ENCODE results near the gene ZNF438.
"Not testable (repeated sequence)": the region's sequence is repeated elsewhere in the genome, so short reads cannot be mapped to it uniquely, and the experiment has no call there.

ZNF438 gene

DNA sequence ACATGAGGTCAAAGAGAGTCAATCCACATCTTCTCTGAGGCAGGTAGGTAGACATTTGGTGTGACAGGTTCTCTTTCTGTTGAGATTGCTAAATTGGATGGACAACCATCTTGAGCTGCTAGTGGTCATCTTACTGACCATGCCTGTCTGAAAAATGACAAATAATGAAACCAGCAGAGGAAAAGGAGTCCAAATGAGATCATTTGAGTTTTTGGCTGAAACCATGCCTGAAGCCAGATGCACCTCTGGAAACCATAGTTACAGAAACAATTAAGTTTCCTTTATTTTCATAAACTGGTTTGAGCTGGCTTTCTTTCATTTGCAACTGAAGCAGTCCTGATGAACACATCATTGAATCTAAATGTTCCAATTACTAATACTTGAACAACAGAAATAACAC, 100.6 kb downstream of the ZNF438 start:
- DNase-seq = no peak

DNA sequence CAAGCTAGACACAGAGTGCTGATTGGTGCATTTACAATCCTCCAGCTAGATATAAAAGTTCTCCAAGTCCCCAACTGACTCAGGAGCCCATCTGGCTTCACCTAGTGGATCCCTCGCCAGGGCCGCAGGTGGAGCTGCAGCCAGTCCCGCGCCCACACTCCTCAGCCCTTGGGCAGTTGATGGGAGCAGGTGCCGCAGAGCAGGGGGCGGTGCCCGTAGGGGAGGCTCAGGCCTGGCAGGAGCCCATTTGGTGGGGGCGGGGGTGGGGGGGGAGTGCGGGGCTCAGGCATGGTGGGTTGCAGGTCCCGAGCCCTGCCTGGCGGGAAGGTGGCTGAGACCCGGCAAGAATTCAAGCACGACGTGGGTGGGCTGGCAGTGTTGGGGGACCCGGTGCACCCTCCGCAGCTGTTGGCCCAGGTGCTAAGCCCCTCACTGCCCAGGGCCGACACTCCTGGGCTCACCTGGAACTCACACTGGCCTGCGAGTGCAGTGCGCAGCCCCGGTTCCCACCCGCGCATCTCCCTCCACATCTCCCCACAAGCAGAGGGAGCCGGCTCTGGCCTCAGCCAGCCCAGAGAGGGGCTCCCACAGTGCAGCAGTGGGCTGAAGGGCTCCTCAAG, 101.7 kb downstream of the ZNF438 start:
- no peak for DNase-seq

DNA sequence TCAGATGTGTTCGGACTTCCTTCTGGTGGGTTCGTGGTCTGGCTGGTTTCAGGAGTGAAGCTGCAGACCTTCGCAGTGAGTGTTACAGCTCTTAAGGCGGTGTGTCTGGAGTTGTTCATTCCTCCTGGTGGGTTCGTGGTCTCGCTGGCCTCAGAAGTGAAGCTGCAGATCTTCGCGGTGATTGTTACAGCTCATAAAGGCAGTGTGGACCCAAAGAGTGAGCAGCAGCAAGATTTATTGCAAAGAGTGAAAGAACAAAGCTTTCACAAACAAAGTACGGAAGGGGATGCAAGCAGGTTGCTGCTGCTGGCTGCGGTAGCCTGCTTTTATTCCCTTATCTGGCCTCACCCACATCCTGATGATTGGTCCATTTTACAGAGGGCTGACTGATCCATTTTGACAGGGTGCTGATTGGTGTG, 102.3 kb downstream of the ZNF438 start:
- not testable (repeated sequence) for DNase-seq

DNA sequence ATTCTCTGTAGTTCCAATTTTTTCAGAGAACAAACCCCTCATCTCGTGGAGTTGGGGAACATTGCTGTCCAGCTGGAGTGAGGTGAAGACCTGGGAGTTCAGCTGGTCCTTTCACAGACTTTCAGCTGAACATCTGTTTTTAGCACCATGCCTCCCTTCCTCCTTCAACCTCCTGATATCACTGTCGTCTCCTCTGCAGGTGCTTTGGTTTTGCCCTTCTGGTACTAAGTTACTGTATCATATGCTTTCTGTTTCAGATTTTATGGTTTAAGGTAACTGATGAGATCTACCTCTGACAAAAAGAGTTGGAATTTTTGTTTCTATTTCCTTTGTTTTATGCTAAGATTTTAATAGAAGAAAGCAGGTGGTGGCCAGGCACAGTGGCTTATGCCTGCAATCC, 102.9 kb downstream of the ZNF438 start:
- no peak for DNase-seq

GRCh38 chr10:30918651-30919050, 113.0 kb downstream of the ZNF438 start:
- DNase-seq = no peak

DNA sequence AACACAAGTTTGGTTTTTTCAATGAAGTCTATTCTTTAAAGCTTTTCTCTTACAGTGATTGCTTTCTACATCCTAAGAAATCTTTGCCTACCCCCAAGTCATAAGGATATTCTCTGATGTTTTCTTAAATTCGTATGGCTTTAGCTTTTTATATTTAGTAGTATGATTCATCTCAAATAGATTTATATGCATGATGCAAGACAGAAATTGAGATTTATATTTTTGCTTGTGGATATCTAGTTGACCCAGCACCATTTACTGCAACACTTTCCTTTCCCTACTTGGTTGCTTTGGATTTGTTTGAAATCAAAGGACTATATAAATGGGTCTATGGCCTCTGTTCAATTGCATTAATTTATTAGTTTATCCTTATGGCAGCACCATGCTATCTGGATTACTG, 113.9 kb downstream of the ZNF438 start:
- no peak for DNase-seq

GRCh38 chr10:30917067-30917466, 114.6 kb downstream of the ZNF438 start:
- no peak for DNase-seq

GRCh38 chr10:30915146-30915545, 116.5 kb downstream of the ZNF438 start:
- DNase-seq = no peak

DNA sequence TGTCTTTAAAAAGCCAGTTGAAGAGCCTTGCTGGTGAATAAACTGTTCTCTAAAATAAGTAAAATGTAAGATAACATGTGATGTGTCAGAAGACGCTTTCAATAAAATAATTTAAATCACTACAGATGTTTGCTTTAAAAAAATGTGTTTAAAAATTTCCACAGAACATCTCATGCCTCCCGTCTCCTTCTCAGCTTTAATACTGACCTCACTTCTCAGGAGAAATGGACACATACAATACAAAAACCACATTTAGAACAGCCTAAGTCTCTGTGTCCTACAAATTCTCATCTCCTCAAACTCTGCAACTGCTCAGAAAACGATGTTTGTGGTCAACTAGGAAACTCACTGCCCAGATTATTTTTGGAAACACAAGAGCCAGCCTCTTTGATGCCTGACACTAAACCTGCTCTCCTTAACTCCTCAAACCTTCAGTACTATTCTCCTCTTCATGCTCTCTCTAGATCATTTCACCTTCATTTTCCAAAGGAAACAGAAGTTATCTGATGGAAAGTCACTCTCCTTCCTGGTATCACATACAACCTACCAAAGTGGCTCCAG, 120.3 kb downstream of the ZNF438 start:
- no peak for DNase-seq

DNA sequence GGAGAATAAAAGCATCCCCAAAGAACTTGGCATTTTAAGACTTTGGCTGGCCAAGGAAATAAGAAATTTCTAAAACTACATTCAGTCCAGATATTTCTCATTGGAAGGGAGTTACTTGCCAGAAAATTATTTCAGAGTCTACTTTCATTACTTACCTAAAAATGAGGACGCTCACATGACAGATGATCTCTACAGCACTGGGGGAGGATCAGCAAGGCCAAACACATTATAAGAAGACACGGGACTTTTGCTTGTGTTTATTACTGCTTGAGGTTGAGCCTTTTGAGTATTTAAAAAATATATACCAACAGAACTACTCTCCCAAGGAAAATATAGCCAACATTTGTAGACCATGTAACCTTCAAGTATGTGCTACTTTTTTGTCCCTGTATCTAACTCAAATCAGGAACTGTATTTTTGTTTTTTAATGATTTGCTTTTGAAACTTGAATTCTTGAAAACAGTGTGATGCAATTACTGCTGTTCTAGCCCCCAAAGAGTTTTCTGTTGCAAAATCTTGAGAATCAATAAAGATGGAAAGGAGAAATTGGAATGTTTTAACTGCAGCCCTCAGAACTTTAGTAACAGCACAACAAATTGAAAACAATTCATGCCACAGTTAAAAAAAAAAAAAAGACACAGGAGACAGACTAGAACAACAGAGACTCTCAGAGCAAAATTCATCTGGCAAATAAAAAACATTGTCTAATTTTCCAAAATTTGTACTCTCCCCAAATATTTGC, 128.1 kb downstream of the ZNF438 start:
- no peak for DNase-seq

GRCh38 chr10:30902621-30903396, 128.9 kb downstream of the ZNF438 start:
- DNase-seq = no peak

GRCh38 chr10:30901487-30901886, 130.2 kb downstream of the ZNF438 start:
- not testable (repeated sequence) for DNase-seq

DNA sequence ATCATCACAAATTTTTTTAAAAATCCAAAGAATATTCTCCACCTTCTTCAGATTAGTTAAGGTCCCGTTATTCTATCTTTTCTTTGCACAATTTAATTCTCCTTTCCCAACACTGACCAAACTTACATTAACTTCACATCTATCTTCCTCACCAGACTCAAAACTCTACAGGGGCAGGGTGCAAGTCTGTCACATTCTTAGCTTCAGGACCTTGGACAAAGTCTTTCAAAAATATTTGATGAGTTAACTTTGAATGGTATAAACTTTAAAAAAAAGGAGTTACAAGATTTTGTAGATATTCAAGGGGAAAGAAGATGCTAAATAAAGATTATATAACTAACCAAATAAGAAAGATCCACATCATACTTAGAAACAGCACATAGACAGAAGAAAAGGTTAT, 132.7 kb downstream of the ZNF438 start:
- no peak for DNase-seq

DNA sequence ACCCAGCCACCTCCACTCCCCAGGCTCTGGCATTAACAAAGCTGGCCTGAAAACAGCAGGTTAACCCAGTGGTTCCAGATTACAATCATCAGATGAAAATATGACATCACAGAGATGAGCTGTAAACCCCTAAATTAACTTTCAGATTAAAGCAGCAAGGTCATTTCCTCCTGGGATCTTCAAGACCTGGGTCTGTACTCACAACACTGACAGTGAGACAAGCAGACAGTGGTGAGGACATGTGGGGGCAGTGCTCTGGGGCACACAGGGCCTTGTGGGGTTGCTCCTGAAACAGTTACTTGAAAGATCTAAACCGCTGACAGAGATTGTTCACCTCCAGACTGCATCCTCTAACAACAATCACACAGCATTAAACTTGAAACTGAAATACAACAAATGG, 134.1 kb downstream of the ZNF438 start:
- DNase-seq = no peak

DNA sequence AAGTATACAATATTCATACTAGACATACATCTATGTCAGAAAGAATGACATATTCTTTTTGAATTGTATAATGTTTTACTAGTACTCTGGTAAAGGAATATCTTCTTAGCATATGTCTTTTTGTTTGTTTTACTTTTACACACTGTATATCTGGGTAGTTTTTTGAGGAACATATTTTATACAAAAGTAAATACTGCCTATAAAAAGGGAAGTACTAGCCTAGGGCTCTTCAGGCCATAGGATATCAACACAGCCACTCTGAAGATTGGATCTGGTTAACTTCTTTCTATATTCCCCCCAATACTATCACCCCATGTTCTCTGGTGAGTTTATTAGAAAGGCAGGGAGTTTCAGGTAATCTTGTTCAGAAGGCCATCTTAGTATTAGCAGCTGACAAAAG, 134.6 kb downstream of the ZNF438 start:
- no peak for DNase-seq

DNA sequence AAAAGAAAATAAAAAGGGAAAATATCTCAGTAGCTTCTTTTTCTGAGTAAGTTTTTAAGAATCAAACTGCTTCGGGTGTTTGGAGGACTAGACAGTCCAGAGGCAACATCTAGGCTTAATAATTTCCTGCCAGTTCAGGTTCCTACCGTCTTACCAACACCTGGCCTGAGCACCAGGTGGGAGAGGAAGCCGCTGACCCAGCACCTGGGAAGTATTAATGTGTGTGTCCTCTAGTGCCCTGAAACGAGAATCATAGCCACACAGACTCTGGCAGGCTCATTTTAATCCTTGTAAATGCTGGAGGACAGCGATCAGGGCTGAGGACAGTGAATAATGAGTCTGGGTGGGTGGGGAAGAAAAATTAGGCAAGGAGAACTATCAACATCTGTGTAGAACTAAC, 137.4 kb downstream of the ZNF438 start:
- DNase-seq = no peak

DNA sequence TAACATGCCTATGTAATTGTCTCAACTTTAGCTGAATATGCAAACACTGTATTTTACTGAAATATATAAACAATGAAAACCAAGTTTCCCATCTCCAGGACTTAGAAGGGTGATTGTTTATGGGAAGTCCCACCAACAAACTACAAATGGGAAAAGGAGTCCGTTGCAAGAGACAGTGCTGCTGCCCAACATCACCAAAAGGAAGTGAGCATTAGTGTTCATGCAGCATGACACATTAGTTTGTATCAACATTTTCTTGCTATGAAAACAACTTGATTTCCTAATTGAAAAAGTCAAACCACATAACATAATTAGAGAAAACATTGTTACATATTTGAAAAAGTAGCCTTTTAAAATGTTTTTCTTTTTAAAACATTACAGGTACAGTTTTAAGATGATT, 138.5 kb downstream of the ZNF438 start:
- no peak for DNase-seq

GRCh38 chr10:30887839-30888238, 143.8 kb downstream of the ZNF438 start:
- no peak for DNase-seq

DNA sequence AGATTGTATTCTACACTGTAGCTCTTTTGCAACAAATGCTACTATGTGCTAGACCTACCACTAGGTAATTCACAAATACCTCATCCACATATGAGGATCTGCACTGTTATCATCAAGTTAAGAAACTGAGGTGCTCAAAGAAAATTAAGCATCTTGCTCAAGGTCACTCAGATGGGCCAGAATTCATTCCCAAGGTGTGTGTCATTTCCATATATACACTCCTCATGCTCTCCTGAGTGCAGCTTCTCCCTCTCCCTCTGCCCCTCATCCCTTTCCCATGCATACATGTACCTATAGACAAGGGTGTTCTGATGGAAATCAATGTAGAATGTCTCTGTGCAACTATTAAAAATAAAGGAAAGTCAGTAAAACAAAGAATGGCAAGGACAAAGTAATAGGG, 146.2 kb downstream of the ZNF438 start:
- no peak for DNase-seq

- DNase-seq = no peak
Measured at GRCh38 chr10:30883751-30884150, 147.9 kb downstream of the ZNF438 start.

- no peak for DNase-seq
Measured at GRCh38 chr10:30883116-30883515, 148.5 kb downstream of the ZNF438 start.

- no peak for DNase-seq
Measured at GRCh38 chr10:30882281-30882680, 149.4 kb downstream of the ZNF438 start.

DNA sequence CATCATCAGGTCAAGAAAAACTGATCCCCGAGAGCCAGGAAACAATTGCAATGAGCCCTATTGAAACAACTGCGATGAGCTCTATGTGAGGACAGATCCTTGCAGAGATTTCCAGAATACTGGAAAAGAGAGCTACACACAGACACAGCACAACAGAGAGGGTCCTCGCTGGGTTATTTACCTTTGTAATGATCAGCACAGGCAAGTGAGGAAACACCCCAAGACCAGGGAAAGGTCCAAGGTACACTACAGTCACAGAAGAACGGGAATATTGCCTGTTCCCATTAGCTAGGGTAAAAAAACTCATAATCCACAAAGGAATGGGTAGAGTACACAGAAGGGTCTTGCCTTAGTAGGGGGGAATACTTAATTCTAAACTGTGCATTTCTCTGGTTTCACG, 152.7 kb downstream of the ZNF438 start:
- DNase-seq = no peak

GRCh38 chr10:30877111-30877510, 154.6 kb downstream of the ZNF438 start:
- no peak for DNase-seq

All from NK-92 treated with Interleukin-12 subunit alpha and Interleukin-12 subunit beta, amount 100 ng/mL, for 24 hours (cell line).